ENCODE measurements around the gene GNPNAT1. TPM values are rescaled to one million over a fixed set of nuclear protein-coding genes. Genes with fewer than 3 reads are reported as not detected.

GNPNAT1 gene
- total and polyA plus RNA-seq, 2 of the 8 experiments (the other 6 are each of a cell fraction or from before 2014, with no cell fraction given): 25.5 to 54.1 TPM

- H4K8ac ChIP-seq (ENCODE audit: extremely low read depth, insufficient read depth, low read length): no peak overlapping the region
- H3K4me2 ChIP-seq (ENCODE audit: insufficient read depth in 1 of 2, low read depth in 2 of 2, low read length in 2 of 2): no peak overlapping the region
- no peaks in the 10 kb centered on the region for H3K23me2 ChIP-seq (ENCODE audit: low read depth, low read length)
- H3K27me3 ChIP-seq (replicated peaks in 1 of 4; ENCODE audit: control insufficient read depth in 3 of 4, extremely low read depth in 1 of 4, insufficient read depth in 3 of 4, low read length in 3 of 4): no peaks in the 10 kb centered on the region
- H3K23ac ChIP-seq (ENCODE audit: insufficient read length): no peak overlapping the region
- H3K4me1 ChIP-seq (replicated peaks in 1 of 4; ENCODE audit: control insufficient read depth in 3 of 4, insufficient read depth in 4 of 4, low read length in 3 of 4): no peaks in the 10 kb centered on the region
- peaks cover 2 to 60% (median 4%) of the 10 kb centered on the region in 4 experiments; a peak in 4 of 8 replicates for H3K36me3 ChIP-seq (ENCODE audit: control insufficient read depth in 2 of 4, insufficient read depth in 4 of 4, low read length in 3 of 4)
- ChIA-PET POLR2A (ENCODE audit: partially characterized antibody) (interaction anchor here (1.2 kb wide), 1 partner anchor 12 kb away, joined by 5 read pairs; no protein-coding TSS in a partner anchor), CTCF (ENCODE audit: partially characterized antibody) (interaction anchor here (0.7 kb wide), 1 partner anchor 373 kb away, joined by 3 read pairs; no protein-coding TSS in a partner anchor)
- FAIRE-seq (no peak), DNase-seq (ENCODE audit: low read depth in 1 of 2, low spot score in 2 of 2) (no peak)
- no peak overlapping the region for H3K4ac ChIP-seq (replicated peaks; ENCODE audit: insufficient read length, low read depth, low read length)
- no peak overlapping the region for H2BK120ac ChIP-seq (replicated peaks; ENCODE audit: low read depth, low read length)
- no peak overlapping the region for H3K56ac ChIP-seq (replicated peaks; ENCODE audit: insufficient read length, low read depth, low read length)
- H4K20me1 ChIP-seq (replicated peaks in 1 of 2; ENCODE audit: control insufficient read depth in 1 of 2, insufficient read depth in 2 of 2, low read length in 2 of 2): no peaks in the 10 kb centered on the region
- H2BK5ac ChIP-seq (ENCODE audit: low read depth, low read length): 0 out of 2 replicates have a peak overlapping the region, but pooled peaks have one; percentile 58
- no peak overlapping the region for H4K91ac ChIP-seq (replicated peaks; ENCODE audit: insufficient read length, low read length)
- H4K5ac ChIP-seq (ENCODE audit: insufficient read length, low read depth, low read length): no peak overlapping the region
- 91% methylated on average over 7 of the region's 7 CpGs; no CpG with 5 or more reads in 1 of the 2 experiments for WGBS, 2 experiments (ENCODE audit: extremely low coverage in 1 of 2, insufficient coverage in 1 of 2, insufficient read length in 1 of 2, insufficient replicate concordance in 2 of 2, low coverage in 1 of 2, low lambda C conversion rate in 2 of 2, missing lambda C conversion rate in 1 of 2)
- no peak overlapping the region for H2BK12ac ChIP-seq (ENCODE audit: low read depth, low read length)
- no peak overlapping the region for H2BK20ac ChIP-seq (ENCODE audit: low read length)
- H3K27ac ChIP-seq (ENCODE audit: low read depth, low read length): no peak overlapping the region
- H3K79me2 ChIP-seq (ENCODE audit: control insufficient read depth in 1 of 2, insufficient read depth in 2 of 2, low read length in 2 of 2): no peaks in the 10 kb centered on the region
- no peak overlapping the region for H3K4me3 ChIP-seq (ENCODE audit: extremely low read depth in 1 of 4, insufficient read depth in 2 of 4, low read depth in 3 of 4, low read length in 4 of 4)
- H2AFZ ChIP-seq (ENCODE audit: low read length): no peak overlapping the region
- H3K79me1 ChIP-seq (ENCODE audit: low read depth, low read length): no peaks in the 10 kb centered on the region
- no peaks in the 10 kb centered on the region for H3K9me3 ChIP-seq (ENCODE audit: insufficient read depth in 2 of 2, low read depth in 1 of 2, low read length in 1 of 2)
- H2AK5ac ChIP-seq (ENCODE audit: low read depth, low read length): no peak overlapping the region
- no peak overlapping the region for H3K14ac ChIP-seq (ENCODE audit: insufficient read length)
- no peak overlapping the region for H2BK15ac ChIP-seq (ENCODE audit: low read length)
- no peak overlapping the region for H3K9ac ChIP-seq (replicated peaks in 1 of 4; ENCODE audit: extremely low read depth in 1 of 4, low read depth in 3 of 4, low read length in 3 of 4)
- H3K18ac ChIP-seq (ENCODE audit: extremely low read depth, low read length): no peak overlapping the region
- no peak for TF ChIP-seq TBP (IDR thresholded peaks at IDR 0.05; ENCODE audit: low read depth, low read length)
- TF ChIP-seq TAF7 (optimal IDR thresholded peaks at IDR 0.05; ENCODE audit: borderline replicate concordance, low read depth, low read length): no peak
- TF ChIP-seq KDM4A (IDR thresholded peaks at IDR 0.05; ENCODE audit: low read depth, low read length, severe bottlenecking): no peak
- TF ChIP-seq BCL11A (IDR thresholded peaks at IDR 0.05; ENCODE audit: low read depth in 2 of 2, low read length in 2 of 2): no peak
- TF ChIP-seq KDM1A (IDR thresholded peaks at IDR 0.05; ENCODE audit: borderline replicate concordance, low read length): no peak
- TF ChIP-seq EP300 (IDR thresholded peaks at IDR 0.05; ENCODE audit: borderline replicate concordance in 1 of 2, low read depth in 2 of 2, low read length in 2 of 2): no peak
- TF ChIP-seq POLR2AphosphoS5 (IDR thresholded peaks at IDR 0.05; ENCODE audit: low read depth, low read length): no peak
- no peak for TF ChIP-seq SIX5 (IDR thresholded peaks at IDR 0.05; ENCODE audit: low read depth, low read length)
- TF ChIP-seq RFX5 (IDR thresholded peaks at IDR 0.05; ENCODE audit: borderline replicate concordance, low read depth, low read length): no peak
- no peak for TF ChIP-seq GTF2F1 (IDR thresholded peaks at IDR 0.05; ENCODE audit: borderline replicate concordance, low read depth, low read length)
- no peak for TF ChIP-seq YY1 (IDR thresholded peaks at IDR 0.05; ENCODE audit: low read depth, low read length)
- TF ChIP-seq CHD1 (IDR thresholded peaks at IDR 0.05; ENCODE audit: low read depth, low read length): no peak
- TF ChIP-seq RNF2 (IDR thresholded peaks at IDR 0.05; ENCODE audit: borderline replicate concordance, low read depth, low read length, missing control alignments, poor library complexity, severe bottlenecking): no peak
- no peak for TF ChIP-seq SIRT6 (IDR thresholded peaks at IDR 0.05; ENCODE audit: low read length)
These were observed 12.7 kb downstream of the GNPNAT1 start for GRCh38 chr14:52778702-52779101.

All from H1 (cell line).